Endometrium (tissue), 2 donors: ENCODE measurements around the gene MESD.

Experiments
- FAIRE-seq: peaks from 2 replicates; lab custom pipeline; 2012; peaks lifted over from hg19 to GRCh38; lab: Jason Lieb, UNC
- donor health status: control.
- donor health status: control.

Gene MESD

DNA sequence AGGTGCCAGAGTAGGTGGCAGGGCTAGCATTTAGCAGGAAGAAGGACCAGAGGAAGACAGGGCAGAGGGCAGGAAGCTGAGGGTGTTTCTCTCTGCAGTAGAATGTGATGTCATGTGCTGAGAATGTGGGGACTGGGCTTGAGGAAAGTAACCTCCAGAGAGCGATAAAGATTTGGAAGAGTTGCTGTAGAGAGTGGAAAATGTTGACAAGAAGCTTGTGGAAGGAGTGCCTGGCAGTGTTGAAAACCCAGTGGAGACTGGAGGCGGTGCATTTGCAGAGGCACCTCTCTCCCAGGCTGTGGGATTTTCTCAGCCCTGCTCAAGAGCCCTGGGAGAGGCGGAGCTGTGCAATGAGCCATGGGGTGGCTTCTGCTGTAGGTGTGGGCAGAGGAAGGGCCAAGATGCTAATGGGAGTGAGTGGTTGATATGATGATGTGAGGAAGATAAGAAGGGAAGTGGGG lies 54.8 kb downstream of the MESD start:
- no peak for FAIRE-seq

DNA sequence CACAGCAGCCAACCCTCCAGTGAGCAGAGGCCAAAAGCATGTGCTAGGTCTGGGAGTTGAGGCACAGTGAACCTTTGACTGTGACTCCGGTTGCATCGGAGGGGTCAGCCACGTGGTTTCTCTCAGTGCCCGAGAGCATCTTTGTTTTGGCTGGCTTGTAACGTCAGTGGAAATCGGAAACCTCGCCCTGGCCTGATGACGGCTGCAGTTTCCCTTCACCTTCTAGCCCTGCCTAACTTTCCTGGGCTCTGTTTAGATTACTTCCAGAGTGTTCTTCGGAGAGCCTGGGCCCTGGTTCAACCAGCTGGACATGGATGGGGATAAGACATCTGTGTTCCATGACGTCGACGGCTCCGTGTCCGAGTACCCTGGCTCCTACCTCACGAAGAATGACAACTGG lies 56.6 kb downstream of the MESD start:
- no peak for FAIRE-seq

DNA sequence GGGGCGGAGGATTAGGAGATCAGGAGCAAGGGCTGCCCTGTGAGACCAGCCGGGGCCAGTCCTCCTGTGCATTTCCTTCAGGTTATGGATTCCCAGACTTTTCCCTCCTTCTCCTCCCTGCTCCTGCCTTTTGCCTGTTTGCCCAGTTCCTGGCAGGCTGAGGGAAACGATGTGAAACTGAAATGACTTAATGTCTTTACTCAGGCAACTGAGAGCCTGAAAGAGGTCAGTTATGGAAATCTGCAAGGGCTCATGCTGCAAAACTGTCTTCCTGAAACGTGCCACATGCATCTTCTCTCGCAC lies 57.2 kb downstream of the MESD start:
- FAIRE-seq, result no peak

DNA sequence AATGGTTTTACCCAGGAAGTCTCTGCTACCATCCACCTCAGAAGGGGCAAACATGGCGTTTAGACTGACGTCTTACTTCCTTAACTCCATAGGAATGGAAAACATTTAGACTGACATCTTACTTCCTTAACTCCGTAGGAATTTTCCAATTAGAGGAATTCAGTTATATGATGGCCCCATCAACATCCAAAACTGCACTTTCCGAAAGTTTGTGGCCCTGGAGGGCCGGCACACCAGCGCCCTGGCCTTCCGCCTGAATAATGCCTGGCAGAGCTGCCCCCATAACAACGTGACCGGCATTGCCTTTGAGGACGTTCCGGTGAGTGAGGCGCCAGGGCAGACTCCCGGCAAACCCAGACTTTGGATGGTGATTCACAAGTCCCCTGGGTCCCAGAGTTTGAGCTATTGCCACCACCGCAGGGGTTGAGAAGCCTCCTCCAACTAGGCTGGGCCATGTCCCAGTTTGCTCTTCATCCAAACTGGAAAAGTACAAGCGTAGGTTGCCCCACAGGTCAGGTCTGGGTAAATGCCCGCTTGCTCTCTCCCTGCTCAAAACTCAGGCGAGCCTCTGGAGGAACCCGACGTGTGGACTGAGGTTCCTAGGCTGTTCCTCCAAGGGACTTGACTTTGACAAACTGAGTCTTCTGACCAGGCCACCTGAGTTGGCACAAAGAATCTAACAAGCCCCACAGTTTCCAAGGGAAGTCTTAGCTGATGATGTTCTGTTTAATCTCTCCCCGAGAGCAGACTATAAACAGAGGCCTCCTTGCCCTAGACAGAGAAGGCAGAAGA lies 57.7 kb downstream of the MESD start:
- no peak for FAIRE-seq

DNA sequence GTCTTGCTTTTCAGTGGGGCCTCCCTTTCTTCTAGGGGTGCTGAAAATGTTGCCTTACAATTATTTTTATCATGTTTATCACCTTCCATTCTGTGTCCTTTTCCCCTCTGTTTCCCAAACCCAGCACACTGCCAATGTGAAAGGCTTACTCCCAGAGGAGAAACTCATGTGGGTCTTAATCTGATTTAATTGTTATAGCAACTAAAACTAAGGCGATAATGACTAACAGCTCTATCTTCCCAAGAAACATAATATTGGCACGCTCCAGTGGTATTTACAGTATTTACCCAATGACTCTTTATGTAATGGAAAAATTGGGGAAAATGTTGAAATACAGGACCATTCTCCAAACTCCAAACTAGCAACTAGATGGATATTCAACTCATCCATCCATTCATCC lies 58.4 kb downstream of the MESD start:
- no peak for FAIRE-seq

DNA sequence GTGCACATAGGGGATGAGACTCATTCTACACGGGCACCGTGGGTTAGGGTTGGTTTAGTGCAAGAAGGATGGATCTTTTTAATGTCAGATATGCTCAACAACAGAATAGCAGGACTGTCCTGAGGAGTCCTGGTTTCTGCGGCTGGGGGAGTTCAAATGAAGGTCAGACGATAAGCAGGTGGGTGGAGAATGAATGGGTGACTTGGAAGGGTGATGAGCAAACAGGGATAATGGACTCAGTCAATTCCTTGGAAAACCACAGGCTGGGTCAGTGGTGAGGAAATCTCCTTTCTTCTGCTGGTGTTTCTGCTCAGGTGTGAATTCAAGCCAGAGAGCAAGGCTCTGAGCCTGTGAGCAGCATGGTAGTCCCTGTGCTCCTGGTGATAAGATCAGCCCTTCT lies 59.9 kb downstream of the MESD start:
- FAIRE-seq, result no peak

DNA sequence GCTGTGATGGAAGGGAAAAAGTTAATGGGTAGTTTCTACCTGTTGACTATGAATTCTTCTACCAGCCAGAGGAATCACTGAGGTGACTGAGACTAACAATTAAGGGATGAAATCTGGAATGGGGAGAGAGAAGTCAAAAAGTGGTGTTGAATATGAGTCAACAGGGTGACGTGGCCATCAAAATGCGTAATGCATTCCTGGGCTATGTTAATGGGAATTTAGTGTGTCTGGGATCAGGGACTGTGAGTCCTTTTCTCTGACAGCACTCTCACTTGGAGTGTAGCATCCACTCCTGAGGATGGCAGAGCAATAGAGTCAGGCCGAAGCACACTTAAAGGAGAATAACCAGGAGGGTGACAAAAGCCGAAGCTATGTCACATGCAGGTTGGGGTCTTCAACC lies 60.4 kb downstream of the MESD start:
- no peak for FAIRE-seq

DNA sequence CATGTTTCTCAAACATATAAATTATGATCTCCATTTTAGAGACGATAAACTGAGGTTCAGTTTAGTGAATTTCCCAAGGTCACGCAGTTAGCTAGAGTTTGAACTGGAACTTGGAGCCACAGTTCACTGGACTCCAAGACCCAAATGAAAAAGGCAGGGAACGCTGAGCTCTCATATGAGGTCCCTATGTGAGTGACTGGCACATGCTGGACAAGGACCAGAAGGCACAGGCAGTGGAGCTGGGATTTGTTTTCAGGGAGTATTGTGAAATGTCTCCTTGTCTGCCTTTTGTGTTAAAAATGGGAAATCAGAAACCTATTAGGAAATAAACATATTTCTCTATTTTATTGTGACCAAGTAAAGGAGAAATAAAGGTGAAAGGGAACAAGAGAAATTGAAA lies 63.5 kb downstream of the MESD start:
- no peak for FAIRE-seq

DNA sequence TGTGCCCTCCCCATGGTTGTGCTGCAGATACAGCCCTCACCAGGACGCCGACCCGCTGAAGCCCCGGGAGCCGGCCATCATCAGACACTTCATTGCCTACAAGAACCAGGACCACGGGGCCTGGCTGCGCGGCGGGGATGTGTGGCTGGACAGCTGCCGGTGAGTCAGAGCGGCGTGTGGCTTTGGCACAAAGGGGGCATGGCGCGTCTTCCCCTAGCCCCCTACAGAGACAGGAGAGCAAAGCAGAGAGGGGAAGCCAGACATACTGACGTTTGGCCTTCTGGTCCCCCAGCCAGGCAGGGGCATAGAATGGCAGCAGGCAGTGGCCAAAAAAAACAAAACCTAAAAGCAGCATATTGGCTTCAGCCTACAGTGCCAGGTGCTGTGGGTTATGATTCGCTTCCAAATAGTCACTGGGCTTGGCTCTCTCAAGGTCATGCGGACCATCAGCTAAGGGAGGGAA lies 64.0 kb downstream of the MESD start:
- FAIRE-seq, result no peak

DNA sequence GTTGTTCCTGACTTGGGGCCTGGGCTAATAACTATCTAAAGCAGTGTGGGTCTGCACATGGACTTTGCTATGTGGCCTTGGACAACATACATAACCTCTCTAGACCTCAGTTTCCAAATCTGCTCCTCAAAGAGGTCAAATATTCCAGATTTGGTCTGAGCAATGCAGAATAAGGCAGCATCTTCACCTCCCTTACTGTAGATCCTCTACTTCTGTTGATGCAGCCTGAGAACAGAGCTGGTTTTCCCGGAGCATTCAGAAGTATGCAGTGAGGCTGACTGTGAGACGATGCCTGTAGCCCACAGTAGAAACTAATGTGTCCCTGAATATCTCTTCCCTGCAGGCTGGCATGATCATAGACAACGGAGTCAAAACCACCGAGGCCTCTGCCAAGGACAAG lies 65.3 kb downstream of the MESD start:
- FAIRE-seq, result no peak

DNA sequence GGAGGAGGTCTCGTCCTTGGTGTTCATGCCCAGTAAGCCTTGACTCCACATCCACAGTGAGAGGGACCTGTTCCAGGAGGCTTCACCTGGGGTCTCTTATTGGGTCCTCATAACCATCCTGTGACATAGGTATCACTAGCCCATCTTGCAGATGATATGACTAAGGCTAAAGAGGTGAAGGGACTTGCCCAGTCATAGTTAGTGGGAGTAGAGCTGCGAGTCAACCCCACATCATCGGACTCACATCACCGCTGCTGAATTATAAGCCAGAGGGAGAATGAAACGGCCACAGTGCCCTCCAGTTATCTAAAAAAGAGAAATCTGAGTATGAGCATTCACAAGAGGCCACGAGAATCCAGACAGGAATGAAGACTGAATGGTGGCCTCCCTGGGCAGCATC lies 66.0 kb downstream of the MESD start:
- FAIRE-seq, result no peak

DNA sequence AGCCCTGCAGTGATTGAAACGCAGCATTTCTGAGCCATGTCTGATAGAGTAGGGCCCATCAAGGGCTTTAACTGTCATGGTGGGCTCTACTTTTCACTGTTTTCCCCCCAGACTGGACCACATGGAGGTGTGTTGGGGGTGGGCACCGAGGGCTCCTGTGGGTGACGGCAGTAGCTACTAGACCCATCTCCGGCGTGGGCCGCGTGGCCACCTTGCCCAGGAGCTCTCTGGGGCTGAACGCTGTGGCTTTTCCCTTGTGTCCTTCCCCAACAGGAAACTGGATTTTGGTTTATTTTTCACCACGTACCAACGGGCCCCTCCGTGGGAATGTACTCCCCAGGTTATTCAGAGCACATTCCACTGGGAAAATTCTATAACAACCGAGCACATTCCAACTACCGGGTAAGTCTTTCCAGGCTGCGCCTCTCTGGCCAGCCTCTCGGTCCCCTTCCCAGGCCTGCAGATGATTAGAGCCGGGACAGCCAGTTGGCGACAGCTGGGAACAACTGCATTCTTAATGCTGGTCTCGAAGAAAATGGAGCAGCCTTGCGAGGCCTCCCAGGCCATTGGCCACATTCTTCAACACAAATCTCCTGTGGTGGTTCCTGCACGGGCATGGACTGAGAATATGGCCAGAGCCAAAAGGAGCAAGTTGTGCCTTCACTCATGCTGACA lies 67.7 kb downstream of the MESD start:
- no peak for FAIRE-seq

DNA sequence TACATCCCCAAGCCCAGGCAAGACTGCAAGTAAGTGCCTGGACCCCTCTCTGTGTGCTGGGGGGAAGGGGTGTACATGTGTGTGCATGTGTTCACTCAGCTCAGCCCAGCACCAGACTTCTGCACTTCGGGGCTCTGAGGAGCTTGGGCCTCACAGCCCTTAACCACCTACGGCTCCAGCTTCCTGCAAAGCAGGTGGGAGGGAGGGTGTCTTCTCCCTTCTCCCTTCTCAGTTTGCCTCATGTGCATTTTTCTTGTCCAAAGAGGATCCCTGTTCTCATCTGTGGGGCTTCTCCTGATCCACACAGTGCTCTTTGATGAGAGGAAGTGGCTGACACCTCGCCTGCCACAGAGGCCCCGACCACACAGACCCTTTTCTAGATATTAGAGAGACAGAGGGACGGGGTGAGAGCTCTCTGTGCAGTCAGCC lies 69.3 kb downstream of the MESD start:
- no peak for FAIRE-seq

DNA sequence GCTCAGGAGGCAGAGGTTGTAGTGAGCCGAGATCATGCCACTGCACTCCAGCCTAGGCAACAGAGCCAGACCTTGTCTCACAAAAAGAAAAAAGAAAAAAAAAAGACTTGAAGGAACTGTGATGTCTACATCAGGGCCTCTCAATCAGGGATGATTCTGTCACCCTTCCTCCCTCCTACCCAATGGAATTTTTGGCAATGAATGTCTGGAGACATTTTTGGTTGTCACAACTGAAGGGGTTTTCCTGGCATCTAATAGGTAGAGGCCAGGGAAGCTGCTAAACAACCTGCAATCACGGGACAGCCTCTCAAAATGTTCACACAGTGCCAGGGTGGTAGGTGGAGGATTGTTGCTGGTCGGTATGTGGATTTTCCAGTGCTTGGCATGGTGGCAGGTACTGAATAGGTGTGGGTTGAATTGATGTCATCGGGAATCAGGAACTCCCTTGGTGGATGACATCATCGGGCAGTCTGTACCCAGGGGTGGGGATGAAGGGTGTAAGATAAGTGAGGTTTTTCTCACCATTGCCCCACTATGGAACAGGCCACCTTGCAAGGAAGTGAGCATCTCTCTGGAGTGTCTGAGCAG lies 71.3 kb downstream of the MESD start:
- FAIRE-seq, result no peak

DNA sequence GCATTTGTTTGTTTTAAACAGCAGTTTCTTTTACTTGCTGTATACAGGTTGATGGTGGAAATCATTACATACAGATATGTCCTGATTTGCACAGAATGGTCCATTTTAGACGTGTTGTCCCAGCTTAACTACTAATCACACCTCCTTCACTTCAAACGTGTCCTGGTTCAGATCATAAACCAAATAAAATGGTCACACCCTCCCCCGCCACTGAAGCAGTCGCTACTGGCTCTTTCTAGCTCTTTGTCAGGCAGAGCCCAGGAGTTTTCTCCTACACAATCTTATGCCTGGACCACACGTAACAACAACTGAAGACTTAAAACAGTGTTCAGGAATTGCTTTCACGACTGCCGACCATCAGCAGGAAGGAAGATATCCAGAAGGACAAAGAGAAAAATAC lies 73.6 kb downstream of the MESD start:
- FAIRE-seq, result no peak

DNA sequence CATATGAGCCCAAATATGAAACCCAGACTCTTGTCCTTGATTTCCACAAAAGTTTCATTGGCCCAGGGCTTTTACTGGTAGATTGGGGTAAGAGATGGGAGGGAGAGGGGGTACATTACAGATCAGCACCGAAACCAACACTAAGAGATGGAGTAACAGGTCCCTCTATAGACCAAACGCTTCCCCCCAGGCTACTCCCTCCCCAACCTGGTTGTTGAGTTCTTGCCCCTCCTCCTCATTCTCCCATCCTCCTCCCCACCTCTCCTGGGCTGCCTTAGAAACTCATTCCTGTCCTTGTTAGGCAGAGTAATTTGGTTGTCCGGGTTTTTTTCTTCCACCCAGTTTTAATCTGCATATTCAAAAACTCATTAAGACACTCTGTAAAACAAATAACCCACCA lies 74.1 kb downstream of the MESD start:
- FAIRE-seq, result no peak

DNA sequence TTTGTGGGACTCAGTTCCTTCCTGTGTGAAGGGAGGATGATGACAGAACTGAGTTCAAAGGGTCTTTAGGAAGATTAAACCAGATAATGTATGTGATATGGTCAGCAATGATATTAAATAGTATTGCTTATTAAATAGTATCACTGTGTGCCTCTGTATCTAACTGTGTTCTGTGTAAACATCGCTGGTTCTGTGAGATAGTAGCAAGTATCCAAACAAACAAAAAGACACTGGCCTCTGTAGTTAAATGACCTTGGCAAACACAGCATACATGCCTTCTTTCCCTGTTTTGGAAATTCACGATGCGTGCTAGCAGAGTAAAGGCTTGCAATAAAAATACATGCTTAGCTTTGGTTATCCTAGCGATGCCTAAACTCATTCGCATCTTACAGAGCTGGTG lies 76.1 kb downstream of the MESD start:
- no peak for FAIRE-seq

DNA sequence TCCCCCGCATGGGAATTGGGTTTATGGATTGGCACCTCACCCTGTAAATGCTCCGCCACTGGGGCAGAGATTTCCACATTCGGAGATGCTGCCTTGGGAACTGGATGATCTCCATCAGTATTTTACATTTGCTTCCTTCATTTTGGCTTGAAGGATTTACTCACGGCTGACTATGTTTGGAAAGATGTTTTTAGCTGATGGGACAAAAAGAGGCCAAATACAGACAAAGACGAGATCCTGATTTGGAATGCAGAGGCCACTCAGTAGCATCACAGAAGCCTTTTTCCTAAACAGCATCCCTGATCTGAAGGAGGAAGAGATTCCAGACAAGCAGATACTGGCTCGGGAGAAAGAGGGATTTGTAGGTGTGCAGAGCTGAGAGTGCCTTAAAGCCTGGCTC lies 76.9 kb downstream of the MESD start:
- FAIRE-seq, result no peak

DNA sequence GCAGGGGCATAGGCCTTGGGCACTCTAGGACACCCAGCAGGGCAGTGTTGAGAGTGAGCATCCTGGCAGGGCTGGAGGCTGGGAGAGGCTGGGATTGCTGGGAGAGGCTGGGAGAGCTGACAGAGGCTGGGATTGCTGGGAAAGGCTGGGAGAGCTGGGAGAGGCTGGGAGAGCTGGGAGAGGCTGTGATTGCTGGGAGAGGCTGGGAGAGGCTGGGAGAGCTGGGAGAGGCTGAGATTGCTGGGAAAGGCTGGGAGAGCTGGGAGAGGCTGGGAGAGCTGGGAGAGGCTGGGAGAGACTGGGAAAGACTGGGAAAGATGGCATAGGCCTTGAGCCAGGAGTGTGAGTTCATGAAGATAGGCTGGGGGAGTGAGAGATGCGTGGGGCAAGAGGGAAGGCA lies 77.8 kb downstream of the MESD start:
- FAIRE-seq, result no peak

DNA sequence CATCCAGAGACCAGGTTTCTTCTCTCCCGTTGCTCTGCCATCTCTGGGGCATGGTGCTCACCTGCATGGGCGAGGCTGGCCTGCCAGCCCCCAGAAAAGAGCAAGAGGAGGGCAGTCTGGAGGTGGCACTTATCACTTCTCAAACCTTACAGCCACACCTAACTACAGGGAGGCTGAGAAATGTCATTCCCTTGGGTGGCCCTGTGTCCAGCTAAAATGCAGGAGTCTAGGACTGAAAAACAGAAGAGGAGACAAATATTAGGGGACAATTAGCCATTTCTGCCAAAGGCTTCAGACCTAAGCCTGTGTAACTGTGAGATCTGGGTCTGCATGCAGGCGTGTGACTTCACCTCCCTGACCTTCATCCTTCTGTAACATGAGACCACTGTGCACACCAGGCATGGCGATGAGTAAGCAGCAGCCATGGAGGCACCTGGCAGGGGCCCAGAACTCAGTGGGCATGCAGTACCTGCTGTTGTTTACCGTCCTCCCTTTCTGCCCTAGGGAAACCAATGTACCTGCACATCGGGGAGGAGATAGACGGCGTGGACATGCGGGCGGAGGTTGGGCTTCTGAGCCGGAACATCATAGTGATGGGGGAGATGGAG lies 83.4 kb downstream of the MESD start:
- no peak for FAIRE-seq

DNA sequence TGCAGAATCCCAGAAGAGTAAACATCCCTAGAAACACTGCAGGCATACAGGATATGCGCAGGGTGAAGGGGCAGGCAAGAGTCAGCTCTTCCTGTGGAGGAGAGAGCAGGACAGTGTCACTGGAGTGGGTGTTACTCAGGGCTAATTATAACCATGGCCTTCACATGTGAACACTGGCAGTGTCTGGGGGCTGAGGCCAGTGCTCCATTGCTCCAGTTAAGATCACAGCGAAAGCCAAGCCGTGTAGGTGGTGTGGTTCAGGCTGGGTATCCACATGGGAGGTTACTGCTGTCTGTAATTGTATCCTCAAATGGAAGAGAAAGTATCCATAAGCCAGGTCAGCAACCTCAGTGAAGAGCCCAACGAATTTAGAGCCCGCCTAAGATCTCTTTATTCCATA lies 84.6 kb downstream of the MESD start:
- no peak for FAIRE-seq

DNA sequence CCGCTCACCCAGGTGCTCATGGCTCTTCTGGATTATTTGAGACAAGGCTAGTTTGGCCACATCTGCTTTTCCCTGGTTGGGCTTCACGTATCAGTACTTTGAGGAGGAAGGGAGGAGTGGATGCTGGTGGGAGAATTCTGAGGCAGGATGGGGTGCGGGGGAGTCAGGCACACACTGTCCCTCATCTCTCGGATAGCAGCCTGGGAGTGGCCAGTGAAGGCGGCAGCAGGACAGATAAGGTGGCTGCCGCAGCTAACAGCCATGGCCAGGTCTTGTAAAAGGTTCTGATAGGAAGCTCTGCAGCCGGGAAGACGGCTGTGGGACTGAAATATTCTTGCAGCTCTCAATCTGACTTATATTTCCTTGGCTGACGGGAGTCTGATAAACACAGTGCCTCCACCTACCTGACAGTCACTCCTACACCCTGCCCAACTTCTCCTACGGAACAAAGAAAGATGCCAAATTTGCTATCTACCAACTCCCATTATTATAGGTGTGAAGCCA lies 87.3 kb downstream of the MESD start:
- FAIRE-seq, result no peak

DNA sequence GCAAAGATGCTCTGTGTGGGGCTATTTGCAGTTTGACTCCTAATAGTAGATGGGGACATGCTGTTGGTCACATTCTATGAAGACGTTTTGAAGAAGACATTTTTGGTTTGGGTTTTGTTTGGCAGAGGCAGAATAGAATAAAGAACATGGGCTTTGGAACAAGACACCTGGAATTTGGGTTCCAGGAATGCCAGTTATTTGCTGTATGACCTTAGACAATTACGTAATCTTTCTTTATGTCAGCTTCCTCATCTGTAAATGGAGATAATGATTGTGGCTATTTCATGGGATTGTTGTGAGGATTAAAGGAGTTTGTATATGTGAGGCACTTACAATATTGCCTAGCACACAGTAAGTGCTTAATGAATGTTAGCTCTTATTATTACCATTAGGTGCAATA lies 91.6 kb downstream of the MESD start:
- no peak for FAIRE-seq
